Measurements from ENCODE around the gene DPEP2.
A peak's percentile ranks its signal among the peaks of the same experiment; 100 is the strongest.
"Not testable (repeated sequence)": the region's sequence is repeated elsewhere in the genome, so short reads cannot be mapped to it uniquely, and the experiment has no call there.

DPEP2 gene

DNA sequence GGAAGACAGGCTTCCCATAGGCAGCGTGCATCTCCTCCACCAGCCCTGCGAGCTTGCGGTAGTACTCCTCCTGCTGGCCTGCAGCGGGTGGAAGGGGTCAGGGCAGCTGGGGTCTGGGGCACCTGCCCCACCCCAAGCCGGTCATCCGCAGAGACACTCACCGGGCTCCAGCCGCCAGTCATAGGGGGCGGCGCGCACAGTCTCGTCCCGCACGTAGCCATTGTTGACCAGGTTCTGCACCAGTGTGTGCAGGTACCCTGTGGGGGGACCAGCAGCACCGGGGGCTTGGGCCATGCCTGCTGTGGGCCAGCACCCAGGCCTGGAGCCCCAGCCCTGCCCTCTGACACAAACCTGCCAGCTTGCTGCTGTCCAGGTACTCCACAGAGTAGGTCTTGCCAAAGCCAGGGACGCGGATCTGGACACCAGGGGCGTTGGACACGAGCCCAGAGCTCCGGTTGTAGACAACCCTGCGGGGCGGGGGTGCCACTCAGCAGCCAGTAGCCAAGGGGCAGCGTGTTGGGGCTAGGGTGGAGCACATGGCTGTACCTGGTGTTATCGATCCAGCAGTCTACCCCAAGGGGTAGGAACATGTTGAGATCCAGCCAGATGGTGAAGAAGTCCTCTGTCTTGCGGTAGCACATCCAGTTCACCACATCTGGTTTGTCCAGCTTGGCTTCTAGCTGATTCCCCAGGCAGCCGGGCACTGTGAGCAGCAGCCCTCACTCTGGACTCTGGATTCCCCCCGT is 56.6 kb downstream of the DPEP2 start:
- in situ Hi-C loops (cut with MboI; ENCODE audit: low pct_unique_long_range_greater_than_20kb, low sequenced_read_pairs), result no loop called here
- DNase-seq, result no peak

DNA sequence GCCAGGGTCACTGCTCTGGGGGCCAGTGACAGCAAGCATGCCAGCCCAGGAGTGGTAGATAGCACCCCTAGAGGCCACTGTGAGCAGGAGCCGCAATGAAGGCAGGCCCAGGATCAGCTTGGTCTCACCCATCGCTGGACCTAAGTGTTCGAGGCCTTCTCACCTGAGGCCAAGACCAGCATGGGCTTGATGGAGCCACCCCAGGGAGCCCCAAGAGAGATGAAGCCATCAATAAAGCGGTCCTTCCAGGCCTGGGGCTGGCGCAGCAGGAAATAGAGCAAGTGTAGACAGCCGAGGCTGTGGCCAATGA is 57.1 kb downstream of the DPEP2 start:
- in situ Hi-C loops (cut with MboI; ENCODE audit: low pct_unique_long_range_greater_than_20kb, low sequenced_read_pairs), result no loop called here

DNA sequence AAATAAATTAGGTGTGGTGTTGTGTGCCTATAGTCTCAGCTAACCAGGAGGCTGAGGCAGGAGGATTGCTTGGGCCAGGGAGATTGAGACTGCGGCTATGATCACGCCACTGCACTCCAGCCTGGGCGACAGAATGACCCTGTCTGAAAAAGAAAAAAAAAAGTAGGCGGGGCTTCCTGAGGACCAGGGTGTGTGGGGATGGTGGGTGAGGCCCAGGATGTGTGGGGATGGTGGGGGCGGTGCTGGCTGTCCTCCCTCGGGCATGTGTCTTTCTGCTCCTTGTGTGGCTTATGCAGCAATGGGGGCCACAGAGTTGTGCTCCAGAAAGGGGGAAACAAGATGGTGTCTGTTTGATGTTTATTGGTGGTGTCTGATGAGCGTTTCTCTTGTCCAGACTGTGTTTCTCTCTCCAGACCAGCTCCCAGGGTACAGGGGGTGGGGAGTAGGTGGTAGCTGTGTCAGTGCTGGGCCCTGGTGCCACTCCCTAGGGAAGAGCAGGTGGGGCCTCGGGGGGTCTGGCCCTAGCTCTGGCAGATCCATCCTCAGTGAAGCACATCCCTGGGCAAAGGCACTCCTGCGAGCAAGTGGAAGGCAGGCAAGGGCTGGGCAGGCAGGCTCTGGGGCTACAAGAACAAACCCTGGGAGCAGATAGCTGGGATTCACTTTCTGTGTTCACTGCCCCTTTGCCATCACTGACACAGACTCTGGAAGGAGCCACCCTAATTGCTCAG is 57.6 kb downstream of the DPEP2 start:
- no peak for DNase-seq
- in situ Hi-C loops (cut with MboI; ENCODE audit: low pct_unique_long_range_greater_than_20kb, low sequenced_read_pairs), result no loop called here

More for the DNA sequence above, 57.1 kb downstream of the DPEP2 start:
- DNase-seq, result peak; percentile 54

DNA sequence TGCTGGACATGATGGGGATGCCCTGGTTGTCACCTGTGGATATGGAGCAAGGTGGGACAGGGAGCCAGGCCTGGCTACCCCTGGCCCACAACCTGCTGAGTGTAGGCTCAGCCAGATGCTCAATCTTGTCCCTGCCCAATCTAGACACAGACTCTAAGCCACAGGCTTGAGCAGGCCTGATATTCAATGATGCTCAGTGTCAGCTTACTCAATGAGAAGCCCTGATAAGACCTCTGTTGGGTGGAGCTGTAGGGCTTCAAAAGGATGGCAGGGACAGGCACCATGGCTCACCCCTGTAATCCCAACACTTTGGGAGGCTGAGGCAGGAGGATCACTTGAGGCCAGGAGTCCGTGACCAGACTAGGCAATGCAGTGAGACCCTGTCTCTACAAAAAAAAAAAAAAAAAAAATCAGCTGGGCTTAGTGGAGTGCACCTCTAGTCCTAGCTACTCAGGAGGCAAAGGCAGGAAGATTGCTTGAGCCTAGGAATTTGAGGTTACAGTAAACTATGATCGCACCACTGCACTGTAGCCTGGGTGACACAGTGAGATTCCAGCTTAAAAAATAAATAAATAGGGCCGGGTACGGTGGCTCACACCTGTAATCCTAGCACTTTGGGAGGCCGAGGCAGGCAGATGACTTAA is 58.7 kb downstream of the DPEP2 start:
- in situ Hi-C loops (cut with MboI; ENCODE audit: low pct_unique_long_range_greater_than_20kb, low sequenced_read_pairs), result no loop called here
- DNase-seq, result no peak

DNA sequence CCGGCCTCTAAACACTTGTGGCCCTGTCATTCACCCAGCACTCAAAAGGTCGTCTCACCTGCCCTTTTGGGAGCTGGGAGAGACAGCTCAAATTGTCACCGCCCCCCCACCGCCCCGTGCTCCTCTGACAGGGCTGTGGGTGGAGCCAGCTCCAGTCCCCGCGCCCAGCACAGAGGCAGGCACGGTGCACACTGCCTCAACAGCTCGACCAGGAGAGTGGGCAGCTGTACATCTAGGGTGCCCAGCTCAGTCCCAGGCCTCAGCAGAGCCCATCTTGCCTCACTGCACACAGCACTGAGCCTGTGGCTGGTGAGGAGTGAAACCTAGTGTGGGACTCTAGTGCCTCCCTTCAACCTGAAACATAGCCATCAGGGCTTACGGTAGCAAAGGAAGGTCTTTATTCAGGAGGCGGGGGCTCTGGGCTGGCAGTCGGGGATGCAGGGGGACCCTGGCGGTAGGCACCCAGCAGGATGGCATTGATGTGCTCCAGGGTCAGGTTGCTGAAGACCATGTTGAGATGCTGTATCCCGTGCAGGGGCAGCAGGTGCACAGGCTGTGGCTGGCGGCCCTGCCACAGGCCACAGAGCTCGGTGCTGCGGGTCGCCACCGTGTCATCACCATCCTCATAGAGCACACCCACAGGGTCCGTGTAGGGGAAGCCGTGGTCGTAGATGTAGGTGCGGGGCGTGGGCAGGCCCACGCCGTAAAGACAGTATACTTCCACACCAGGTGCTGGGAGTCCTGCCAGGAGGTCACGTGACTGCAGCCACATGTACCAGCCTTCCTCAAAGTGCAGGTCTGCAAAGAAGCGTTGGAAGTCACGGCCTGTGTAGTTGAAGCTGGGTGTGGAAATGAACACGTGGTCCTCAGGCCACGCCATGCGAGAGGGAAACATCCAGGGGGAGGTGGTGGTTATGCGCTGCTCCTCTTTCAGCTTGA is 59.5 kb downstream of the DPEP2 start:
- DNase-seq, result no peak
- in situ Hi-C loops (cut with MboI; ENCODE audit: low pct_unique_long_range_greater_than_20kb, low sequenced_read_pairs), result no loop called here

DNA sequence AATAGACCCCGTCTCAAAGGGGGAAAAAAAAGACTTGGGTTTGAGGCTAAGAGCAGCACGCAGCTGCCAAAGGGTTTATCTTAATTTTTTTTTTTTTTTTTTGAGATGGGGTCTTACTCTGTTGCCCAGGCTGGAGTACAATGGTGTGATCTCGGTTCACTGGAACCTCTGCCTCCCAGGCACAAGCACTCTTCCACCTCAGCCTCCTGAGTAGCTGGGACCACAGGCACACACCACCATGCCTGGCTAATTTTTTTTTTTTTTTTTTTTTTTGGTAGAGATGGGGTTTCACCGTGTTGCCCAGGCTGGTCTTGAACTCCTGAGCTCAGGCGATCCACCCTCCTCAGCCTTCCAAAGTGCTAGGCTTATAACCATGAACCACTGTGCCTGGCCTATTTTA is 61.6 kb downstream of the DPEP2 start:
- in situ Hi-C loops (cut with MboI; ENCODE audit: low pct_unique_long_range_greater_than_20kb, low sequenced_read_pairs); DNase-seq: not testable (repeated sequence)
